Activated CD8-positive, alpha-beta memory T cell treated with anti-CD3 and anti-CD28 coated beads for 36 hours (primary cell): Measurements from ENCODE around the gene VWA5A. TPM values are rescaled to one million over a fixed set of nuclear protein-coding genes. Genes with fewer than 3 reads are reported as not detected.

Experiments used
- CTCF ChIA-PET: fragments of 350-600 bp; sonication (Branson Sonifier 250); formaldehyde crosslinking; loops from one replicate; lab custom pipeline; 2021; ENCODE audit warnings: antibody characterized with exemption; lab: Charles Lee
- POLR2A ChIA-PET: fragments of 350-600 bp; sonication (Branson Sonifier 250); formaldehyde crosslinking; loops from one replicate; lab custom pipeline; 2021; ENCODE audit warnings: antibody characterized with exemption; lab: Charles Lee
- total RNA-seq, 2 experiments: library from RNA; stranded (reverse); gene quantifications; one replicate each; pipeline ENCODE4 v1.2.3, GENCODE V29; 2021

Gene VWA5A, protein sequence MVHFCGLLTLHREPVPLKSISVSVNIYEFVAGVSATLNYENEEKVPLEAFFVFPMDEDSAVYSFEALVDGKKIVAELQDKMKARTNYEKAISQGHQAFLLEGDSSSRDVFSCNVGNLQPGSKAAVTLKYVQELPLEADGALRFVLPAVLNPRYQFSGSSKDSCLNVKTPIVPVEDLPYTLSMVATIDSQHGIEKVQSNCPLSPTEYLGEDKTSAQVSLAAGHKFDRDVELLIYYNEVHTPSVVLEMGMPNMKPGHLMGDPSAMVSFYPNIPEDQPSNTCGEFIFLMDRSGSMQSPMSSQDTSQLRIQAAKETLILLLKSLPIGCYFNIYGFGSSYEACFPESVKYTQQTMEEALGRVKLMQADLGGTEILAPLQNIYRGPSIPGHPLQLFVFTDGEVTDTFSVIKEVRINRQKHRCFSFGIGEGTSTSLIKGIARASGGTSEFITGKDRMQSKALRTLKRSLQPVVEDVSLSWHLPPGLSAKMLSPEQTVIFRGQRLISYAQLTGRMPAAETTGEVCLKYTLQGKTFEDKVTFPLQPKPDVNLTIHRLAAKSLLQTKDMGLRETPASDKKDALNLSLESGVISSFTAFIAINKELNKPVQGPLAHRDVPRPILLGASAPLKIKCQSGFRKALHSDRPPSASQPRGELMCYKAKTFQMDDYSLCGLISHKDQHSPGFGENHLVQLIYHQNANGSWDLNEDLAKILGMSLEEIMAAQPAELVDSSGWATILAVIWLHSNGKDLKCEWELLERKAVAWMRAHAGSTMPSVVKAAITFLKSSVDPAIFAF
- 1 to 10 TPM; 2.3 to 3.0 TPM for total RNA-seq

DNA sequence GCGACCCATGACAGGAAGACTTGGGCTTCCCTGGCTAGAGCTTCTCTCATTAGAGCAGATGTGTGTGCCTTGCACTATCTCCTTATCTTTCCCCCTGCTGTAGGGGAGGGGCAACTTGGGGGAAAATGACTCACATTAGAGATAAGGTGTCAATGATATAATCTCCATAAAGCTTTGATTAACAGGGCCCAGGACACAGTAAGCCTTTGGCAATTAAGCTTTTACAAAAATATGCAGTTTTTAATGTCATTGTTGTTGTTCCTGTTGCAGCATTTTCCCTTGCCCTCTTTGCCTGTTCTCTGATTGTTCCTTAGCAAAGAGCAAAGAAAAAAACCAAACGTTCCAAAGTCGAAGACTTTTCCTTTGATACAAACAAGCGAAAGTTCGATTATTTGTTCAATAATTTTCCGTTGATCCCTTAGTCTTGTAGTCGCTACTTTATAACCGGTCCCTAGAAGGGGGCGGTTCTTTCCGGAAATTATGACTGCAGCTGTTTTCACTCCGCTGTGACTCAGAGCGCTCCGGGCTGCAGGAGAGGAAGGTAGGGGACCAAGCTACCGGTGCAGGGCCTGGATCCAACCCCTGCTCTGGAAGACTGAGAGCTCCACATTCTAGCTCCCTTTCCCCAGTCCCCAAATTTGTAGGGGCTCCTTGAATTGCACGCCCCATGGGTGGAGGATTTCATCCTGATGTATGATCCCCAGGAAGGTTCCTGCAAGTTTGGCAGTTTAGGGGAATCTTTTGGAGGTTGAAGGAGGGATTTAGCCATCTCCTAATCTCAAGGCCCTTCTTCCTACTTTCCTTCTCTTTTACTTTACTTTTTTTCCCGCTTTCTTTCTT lies at the start of gene VWA5A:
Gene VWA5A (plus strand): TSS at position 509 of the 840 bp plus-strand sequence. CDS start 2,062 bp downstream, outside the sequence.
- CTCF ChIA-PET, result no interaction called here
- POLR2A ChIA-PET, result no interaction called here

DNA sequence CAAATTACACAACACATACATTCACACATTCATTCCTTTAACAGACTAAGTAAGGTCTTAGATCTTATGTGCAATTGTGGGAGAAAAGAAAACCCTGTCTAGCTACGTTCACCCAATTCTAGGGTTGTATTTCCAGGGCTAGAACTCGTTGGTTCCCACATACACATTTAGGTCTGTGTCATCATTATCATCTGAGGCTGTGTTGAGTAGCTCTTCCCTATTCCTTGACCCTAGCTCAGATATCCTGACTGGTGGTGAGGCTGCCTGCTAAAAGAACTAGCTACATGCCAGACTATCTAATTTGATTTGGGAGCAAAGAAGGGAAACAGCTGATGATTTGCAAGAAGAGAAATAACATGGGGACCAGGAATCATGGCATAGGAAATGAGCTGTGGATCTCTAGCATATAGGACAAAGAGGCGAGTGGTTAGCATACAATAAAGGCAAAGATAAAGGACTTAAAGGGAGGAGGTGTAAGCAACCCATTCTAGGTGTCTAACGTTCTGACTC lies 46.6 kb upstream of the VWA5A start:
- POLR2A ChIA-PET, result no interaction called here

DNA sequence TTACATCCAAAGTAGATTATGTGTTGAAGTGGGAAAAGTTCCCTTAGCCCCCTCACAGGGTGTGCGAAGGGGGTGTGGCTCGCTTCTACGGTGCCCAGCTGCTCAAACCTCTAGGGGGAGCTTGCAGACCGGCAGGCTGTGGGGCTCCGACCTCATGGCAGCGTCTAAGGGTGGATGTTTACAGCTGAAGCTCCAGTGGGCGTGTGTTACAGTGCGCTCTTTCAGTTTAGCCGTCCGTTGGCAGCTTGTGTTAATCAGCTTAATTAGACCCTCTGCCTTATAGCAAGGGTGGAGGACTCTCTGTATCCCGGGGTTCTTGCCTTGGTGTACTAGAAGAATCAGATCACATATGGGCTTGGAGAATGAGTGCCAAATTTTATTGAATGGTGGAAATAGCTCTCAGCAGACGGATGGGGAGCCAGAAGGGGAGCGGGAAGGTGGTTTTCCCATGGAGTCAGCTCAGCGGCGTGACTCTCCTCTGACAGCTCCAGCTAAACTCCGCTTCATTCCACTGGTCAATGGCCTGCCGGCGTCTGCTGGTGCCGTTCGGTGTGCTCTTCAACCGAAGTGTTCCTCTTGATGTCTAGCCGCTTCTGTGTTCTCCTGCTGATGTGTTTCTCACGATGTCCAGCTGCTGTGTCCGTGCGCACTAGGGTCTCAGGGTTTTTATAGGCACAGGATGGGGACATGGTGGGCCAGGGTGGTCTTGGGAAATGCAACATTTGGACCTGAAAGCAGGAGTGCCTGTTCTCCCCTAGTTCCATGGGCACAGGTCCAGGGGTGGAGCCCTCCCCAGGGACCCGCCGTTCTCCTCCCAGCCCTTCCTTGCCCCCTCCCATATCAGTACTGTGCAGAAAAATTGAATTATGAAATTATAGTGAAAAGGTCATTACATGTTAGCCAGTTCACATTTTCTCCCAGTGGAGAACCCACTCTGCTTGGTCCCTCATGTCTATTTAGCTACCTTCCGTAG lies 45.5 kb upstream of the VWA5A start:
- CTCF ChIA-PET, result interaction anchor here (0.6 to 1.5 kb wide), 3 partner anchors 15 to 609 kb away, joined by 3 to 4 read pairs (median 3); no protein-coding TSS in a partner anchor

More for the DNA sequence above, 46.6 kb upstream of the VWA5A start:
- CTCF ChIA-PET, result interaction anchor here (1.5 kb wide), 1 partner anchor 132 kb away, joined by 4 read pairs; no protein-coding TSS in a partner anchor

DNA sequence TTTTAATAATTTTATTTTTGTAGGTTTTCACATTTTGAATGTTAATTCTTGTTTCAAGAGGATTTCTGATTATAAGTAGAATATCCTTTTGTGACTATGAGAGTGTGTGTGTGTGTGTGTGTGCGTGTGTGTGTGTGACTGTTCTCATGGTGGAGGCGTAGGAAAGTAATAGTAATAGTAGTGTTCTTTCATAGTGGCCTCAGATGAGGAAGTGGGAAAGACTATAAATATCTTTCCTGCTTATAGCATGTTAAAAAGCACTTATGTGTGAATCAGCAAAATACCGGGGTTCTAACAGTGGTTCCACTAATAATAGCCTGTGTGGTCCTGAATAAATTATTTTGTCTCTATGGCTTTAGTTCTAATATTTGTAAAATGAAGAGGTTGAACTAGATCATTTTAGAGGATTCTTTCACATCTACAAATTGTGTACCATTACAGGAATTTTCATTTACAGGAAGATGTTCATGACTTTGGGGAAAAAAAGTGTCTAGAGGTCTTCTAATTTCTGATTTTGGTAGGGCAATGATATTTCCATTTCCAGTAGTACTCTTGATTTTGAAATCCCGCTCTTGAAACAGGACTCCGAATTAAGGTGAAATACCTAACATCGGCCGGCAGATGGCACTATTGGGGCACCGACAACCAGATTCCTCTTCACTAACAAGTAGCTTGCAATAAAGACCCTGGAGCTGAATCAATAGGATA lies 44.2 kb upstream of the VWA5A start:
- ChIA-PET POLR2A (no interaction called here), CTCF (interaction anchor here (0.7 to 1.9 kb wide), 8 partner anchors 8 to 513 kb away, joined by 3 to 4 read pairs (median 3); no protein-coding TSS in a partner anchor)

More for the DNA sequence above, 45.5 kb upstream of the VWA5A start:
- POLR2A ChIA-PET, result no interaction called here

DNA sequence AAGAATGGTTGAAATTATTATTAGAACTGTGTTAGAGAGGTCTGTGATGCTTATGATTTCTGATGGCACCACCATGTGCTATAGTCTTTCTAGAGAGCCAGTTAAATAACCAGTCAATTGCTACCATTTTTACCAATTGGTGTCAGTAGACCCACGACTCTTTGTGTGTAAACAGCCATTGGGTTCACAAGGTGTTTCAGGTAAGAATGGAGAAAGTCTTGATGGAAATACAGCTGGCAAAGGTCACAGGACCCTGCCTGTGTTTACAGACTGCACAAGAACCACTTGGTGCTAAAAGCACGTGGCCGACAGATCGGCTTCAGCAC lies 43.7 kb upstream of the VWA5A start:
- CTCF ChIA-PET, result interaction anchor here (0.7 to 1.9 kb wide), 8 partner anchors 9 to 512 kb away, joined by 3 to 4 read pairs (median 3); no protein-coding TSS in a partner anchor
- POLR2A ChIA-PET, result no interaction called here

DNA sequence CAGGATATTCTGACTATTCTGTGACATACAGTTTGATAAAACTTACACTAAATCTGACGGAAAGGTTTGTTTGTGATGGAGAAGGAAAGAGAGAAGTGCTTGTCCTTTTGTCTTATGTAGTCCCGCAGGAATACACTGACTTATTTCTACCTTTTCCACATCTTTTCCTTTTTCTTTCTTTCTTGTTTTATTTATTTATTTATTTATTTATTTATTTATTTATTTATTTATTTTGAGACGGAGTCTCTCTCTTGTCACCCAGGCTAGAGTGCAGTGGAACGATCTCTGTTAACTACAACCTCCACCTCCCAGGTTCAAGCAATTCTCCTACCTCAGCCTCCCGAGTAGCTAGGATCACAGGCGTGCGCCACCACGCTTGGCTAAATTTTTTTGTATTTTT lies 43.1 kb upstream of the VWA5A start:
- ChIA-PET POLR2A (no interaction called here), CTCF (interaction anchor here (1.0 to 1.9 kb wide), 4 partner anchors 11 to 512 kb away, joined by 3 to 4 read pairs (median 4); no protein-coding TSS in a partner anchor)

DNA sequence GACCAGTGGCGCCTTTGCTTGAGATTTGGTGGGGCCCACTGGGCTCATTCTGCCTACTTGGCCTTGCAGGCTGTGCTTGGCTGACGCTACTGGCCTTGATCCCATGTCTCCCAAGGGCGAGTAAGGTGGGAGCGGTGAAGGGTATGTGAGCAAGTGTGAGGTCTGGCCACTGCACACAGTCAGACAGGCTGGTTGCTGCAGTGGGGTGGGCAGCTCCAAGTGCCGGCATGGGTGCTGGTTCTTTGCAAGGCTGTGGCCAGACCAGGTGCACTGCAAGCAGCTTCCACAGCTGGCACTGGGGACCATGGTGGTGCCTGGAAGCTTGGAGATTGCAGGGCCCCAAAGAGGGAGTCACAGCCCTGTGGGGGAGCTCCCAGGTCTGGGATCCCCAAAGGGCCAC lies 40.7 kb upstream of the VWA5A start:
- ChIA-PET POLR2A (no interaction called here), CTCF (no interaction called here)

DNA sequence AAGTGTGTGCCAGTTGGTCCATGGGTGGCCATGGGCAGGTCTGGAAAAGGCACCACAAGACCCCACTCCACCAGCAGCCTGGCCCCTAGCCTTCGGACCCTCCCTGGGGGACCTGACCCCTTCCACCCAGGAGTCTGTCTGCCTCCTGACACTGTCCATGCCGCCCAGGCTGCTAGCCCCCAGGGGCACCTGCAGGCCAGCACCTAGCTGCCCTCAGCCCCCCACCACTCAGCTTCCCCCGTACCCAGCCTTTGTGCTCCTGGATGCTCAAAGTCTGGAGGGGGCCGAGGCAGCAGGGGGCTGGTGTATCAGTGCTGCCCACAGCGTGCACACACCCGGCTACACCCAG lies 39.8 kb upstream of the VWA5A start:
- POLR2A ChIA-PET, result no interaction called here
- CTCF ChIA-PET, result no interaction called here

DNA sequence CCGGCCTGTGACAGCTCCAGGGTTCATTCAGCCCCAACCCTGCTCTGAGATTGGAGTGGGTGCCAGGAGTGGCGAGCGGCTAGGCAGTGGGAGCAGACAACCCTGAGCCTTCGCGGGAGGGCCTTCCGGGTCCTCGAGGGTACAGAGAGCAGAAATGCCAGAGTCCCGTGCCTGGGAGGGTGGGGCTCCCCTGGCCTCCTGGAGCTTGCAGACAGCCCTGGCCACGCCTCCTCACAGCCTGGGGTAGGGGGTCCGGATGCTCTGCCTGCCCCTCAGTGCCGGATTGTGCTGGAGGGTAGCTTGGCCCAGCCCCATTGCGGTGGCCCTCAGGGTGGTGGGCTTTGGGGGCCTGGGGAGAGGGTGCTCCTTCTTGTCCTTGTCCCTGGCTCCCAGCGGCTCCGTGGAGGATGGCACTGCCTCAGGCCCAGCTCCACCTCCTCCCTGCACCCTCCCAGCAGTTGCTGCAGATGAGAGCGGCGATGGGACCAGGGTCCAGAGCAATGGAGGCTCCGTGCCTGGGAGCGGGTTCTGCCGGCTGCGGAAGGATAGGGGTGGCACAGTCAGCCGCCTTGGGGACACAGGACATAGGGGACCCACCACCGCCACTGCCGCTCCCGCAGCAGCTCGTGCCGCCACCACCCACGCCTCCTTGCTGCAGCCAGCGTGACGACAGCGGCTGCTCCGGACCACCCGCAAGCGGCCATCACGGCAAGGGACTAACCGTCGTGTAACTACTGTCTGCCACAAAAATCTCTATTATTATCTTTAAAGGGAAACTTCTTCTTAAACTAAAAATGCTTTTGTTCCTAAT lies 39.2 kb upstream of the VWA5A start:
- CTCF ChIA-PET, result no interaction called here

DNA sequence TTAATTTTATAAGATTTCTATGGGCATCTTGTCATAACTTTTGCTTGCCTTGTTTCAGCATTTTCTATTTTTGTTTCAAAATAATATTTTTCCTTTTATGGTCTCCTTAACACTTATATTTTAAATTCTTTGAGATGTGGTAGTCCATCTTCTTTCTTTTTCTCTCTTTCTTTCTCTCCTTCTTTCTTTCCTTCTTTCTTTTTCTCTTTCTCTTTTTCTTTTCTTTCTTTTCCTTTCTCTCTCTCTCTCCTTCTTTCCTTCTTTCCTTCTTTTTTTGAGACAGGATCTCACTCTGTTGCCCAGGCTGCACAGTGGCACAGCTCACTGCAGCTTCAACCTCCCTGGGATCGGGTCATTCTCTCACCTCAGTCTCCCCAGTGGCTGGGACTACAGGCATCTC lies 38.0 kb upstream of the VWA5A start:
- CTCF ChIA-PET, result no interaction called here
- POLR2A ChIA-PET, result no interaction called here

More for the DNA sequence above, 39.2 kb upstream of the VWA5A start:
- POLR2A ChIA-PET, result no interaction called here

DNA sequence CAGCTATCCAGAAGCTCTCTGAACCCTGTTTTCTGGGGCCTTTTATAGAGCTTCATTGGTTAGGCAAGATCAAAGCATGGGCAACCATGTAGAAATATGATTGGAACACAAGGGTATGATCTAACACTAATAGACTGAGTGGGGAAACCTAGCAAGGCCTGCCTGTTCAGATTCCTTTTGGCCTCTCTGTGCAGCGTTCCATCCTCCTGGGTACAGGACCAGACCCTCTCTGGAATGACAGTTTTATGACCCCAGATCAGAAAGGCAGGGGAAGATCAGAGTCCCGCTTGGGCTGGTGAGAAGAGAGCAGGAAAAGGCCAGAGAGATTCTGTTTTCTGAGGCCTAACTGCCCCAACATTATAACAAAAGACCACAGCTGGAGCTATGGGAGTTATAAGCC lies 36.7 kb upstream of the VWA5A start:
- ChIA-PET POLR2A (no interaction called here), CTCF (no interaction called here)

DNA sequence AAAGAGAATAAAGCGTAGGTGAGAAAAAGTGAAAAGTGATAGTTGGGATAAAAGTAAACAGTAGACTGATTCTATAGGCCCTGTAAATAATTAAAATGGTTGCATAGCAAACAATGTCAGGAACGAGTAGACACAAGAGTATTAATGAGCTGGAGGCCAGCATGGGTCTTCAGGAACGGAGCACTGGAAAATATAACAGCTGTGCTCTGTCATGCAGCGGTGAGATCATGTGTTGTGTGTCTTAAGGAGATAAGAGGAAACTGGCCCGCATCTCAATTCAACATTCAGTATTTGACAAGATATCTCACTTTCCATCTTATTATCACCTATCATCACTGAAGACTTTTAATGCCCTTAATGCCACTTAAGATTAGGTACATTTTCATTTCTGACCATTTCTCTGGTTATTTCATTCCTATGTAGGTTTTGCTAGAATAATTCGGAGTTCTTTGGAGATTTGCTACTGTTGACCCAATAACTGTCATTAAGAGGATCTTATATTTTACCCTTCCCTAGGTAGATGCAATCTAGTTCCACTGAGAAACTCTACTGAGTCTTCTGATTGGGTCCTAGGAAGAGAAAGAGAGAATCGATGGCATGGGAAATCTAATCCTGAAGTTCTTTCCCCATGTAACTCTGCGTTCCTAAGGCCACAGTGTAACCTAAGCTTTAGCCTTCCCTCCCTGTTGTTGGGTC lies 35.5 kb upstream of the VWA5A start:
- ChIA-PET POLR2A (no interaction called here), CTCF (no interaction called here)

DNA sequence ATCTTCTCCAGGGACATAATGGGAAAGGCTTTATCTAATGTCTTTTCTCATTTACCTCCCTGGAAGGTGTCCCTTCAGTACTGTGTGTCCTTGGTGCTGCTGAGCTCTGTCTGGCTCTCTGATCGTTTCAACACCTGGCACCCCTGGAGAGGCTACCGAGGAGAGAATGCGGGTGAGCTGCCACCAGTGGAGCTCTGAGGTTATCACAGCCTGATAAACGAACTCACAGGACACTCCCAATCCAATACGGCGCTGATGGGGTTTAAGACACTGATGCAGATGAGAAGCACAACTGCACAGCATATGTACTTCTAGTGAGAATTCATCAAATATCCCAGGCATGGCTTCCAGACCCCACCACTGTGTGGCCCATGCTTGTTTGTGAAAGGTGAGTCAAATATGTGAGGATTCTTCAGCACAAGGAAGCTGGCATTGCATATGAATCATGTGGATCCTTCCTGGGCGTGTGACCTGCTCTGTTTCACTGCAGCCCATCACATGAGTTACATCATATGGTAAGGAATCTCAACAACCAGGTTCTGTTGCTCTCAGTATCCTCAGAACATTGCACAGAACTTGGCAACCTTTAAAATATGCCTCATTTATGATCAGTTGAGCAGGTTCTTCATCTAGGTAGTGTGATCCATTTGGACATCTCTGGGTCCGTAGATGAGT lies 34.8 kb upstream of the VWA5A start:
- CTCF ChIA-PET, result no interaction called here
- POLR2A ChIA-PET, result no interaction called here

DNA sequence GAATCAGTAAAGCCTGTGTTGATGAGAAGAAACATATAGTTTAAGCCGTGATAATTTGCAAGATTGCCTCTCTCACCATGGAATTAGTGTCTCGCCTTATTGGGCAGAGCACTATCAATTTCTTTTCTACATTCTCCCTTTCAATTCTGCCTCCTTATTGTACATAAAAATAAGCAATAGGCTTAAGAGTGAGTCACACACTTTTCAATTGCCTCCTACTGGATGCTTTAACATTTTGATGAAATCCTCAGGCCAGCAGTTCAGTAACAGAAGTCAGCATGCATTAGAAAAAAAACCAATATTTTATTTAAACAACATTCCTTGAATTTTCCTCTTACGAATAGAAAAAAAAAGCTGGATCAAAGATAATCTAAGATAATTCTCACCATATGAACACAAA lies 33.8 kb upstream of the VWA5A start:
- CTCF ChIA-PET, result no interaction called here
- POLR2A ChIA-PET, result no interaction called here

DNA sequence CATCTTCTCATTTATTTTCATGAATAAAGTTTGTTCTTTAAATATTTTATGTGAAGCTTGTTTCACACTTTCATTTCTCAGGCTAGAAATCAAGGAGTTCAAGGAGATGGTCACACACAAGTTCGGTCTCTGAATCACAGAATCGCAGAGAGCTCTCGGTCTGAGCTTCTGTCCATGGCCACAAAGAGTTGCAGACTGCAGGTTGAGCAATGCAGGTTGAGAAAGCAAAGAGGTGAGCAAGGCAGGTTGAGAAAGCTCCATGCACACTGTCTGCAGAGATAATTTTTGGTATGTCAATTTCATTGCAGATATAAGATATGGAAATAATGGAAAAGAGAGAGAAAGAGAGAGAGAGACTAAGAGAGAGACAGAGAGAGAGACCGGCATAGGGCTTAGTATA lies 32.9 kb upstream of the VWA5A start:
- CTCF ChIA-PET, result no interaction called here

DNA sequence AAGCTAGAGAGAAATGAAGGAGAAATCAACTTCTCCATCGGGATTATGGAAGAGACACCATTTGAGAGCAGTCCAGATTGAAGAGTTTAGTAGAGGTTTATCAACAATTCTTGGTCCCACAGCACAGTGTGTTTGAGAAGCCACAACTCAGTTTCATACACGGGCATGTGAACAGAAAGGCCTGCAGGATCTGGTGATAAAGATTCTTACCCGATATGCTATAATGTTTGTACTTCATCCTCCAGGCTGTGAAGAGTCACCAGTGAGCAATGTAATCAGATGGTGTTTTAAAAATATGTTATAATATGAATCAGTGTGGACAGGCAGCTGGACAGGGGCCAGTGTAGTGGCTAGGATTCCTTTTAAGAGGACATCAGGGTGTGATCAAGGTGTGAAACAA lies 29.7 kb upstream of the VWA5A start:
- ChIA-PET CTCF (no interaction called here), POLR2A (no interaction called here)

More for the DNA sequence above, 32.9 kb upstream of the VWA5A start:
- POLR2A ChIA-PET, result no interaction called here
